Esophagus muscularis mucosa (tissue), 3 donors: ENCODE results near the gene TMEM198.

ENCODE experiments used
- CTCF ChIP-seq, 3 experiments: fragments of 200-600 bp in 2 of 3; fragments of 450-650 bp in 1 of 3; sonication (generic) in 2 of 3; IDR thresholded peaks; one replicate each; pipeline ENCODE4 v1.5.1; 2017 to 2019; ENCODE audit warnings: antibody characterized with exemption in 3 of 3, mild to moderate bottlenecking in 2 of 3, moderate library complexity in 1 of 3
- POLR2A ChIP-seq: fragments of 450-650 bp; IDR thresholded peaks from one replicate; pipeline ENCODE4 v1.6.1; 2017; ENCODE audit warnings: antibody characterized with exemption, moderate library complexity, mild to moderate bottlenecking, low read depth

DNA sequence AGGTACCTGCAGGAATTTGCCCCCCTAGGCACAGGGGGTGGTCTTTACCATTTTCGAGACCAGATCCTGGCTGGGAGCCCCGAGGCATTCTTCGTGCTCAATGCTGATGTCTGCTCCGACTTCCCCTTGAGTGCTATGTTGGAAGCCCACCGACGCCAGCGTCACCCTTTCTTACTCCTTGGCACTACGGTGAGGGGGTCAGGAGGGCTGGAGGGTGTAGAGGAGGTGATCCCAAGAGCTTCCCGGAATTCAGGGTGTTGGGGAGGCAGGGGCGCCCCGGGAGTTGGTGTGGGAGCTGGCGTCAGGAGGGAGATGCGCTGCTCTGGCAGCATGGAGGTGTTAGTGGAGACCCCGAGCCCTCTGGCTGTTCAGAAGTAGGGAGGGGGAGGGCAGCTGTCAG, 42.0 kb upstream of the TMEM198 start:
- TF ChIP-seq CTCF (IDR thresholded peaks at IDR 0.05) = no peak
- TF ChIP-seq POLR2A = no peak
